GM18526 (cell line): ENCODE data around the gene CMSS1.

ENCODE experiments used
- POLR2A ChIP-seq: IDR thresholded peaks from 3 replicates; pipeline ENCODE4 v1.6.1; 2011; ENCODE audit not compliant: insufficient read length; ENCODE audit errors: extremely low read depth

The CMSS1 gene

GRCh38 chr3:99960123-99960878, 142.6 kb downstream of the CMSS1 start:
- no peak for TF ChIP-seq POLR2A

GRCh38 chr3:99960941-99961340, 143.3 kb downstream of the CMSS1 start:
- TF ChIP-seq POLR2A, result no peak

- TF ChIP-seq POLR2A, result no peak
Observed at GRCh38 chr3:99961756-99962515, 144.3 kb downstream of the CMSS1 start.

GRCh38 chr3:99962703-99963102, 145.0 kb downstream of the CMSS1 start:
- no peak for TF ChIP-seq POLR2A

GRCh38 chr3:99965077-99965476, 147.4 kb downstream of the CMSS1 start:
- TF ChIP-seq POLR2A, result no peak

- no peak for TF ChIP-seq POLR2A
Observed at GRCh38 chr3:99965681-99966408, 148.2 kb downstream of the CMSS1 start.

GRCh38 chr3:99966662-99967416, 149.2 kb downstream of the CMSS1 start:
- no peak for TF ChIP-seq POLR2A

- TF ChIP-seq POLR2A, result no peak
Observed at GRCh38 chr3:99967796-99968195, 150.1 kb downstream of the CMSS1 start.

GRCh38 chr3:99969136-99969535, 151.5 kb downstream of the CMSS1 start:
- TF ChIP-seq POLR2A, result no peak

- TF ChIP-seq POLR2A, result no peak
Observed at GRCh38 chr3:99970198-99970597, 152.5 kb downstream of the CMSS1 start.

- TF ChIP-seq POLR2A, result no peak
Observed at GRCh38 chr3:99971761-99972160, 154.1 kb downstream of the CMSS1 start.

- no peak for TF ChIP-seq POLR2A
Observed at GRCh38 chr3:99972380-99973104, 154.9 kb downstream of the CMSS1 start.

GRCh38 chr3:99974989-99975388, 157.3 kb downstream of the CMSS1 start:
- TF ChIP-seq POLR2A, result no peak

- TF ChIP-seq POLR2A, result no peak
Observed at GRCh38 chr3:99976584-99976983, 158.9 kb downstream of the CMSS1 start.
